Daoy (cell line): Measurements from ENCODE around the gene RNF31. TPM values are rescaled to one million over a fixed set of nuclear protein-coding genes. Genes with fewer than 3 reads are reported as not detected.

ENCODE experiments used
- DNase-seq: peaks from one replicate; pipeline ENCODE4 v3.0.0-alpha.2; 2015; ENCODE audit warnings: low read depth
- total RNA-seq: library from RNA; depleted of rRNA; stranded (reverse); fragments of >200 nt; shearing (Covaris generic); gene quantifications from 2 replicates; pipeline ENCODE4 v1.2.3, GENCODE V29; 2014

Gene RNF31
- total RNA-seq, 1 experiment from 2014 or later, result 49.7 TPM

DNA sequence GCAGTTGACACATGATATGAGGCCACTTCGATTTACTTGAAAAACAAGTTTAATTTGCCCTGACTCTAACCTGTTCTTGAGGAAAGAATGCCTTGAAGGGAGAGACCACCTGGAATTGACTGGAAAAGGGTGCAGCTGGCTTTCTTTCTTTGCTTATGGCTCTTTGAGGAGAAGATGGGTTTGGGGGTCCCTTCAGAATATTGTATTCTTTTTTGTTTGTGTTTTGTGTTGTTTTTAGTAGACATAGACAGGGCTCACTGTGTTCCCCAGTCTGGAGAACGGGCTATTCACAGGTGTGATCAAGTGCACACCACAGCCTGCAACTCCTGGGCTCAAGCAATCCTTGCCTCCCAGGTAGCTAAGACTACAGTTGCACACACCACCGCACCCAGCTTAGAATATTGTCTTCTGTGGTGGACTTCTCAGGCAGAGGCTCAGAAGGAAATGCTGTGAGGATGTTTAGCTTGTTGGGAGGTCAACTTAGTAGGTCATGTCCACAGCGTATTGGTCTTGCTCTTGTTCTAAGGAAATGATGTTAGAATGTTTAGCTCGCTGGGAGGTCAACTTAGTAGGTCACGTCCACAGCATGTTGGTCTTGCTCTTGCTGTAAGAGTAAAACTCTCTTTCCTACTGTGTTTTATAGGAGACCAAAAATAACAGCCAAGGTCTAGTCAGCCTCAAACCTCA lies 31.0 kb upstream of the RNF31 start:
- DNase-seq, result no peak

DNA sequence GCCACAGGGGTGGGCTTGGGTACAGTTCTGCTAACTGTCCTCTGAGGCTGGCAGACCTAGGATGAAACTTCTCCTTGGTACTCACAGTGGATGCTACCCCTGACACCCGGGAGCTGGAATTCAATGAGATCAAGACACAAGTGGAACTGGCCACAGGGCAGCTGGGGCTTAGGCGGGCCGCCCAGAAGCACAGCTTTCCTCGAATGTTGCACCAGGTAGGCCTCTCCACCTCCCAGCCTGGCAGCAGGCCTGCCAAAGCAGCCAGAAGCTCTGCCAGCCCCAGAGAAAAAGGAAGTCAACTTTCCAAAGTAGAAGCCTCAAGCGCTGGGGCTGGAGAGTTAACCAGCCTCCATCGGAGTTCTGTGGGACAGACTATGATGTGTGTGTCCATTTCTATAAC lies 30.1 kb upstream of the RNF31 start:
- DNase-seq, result no peak

DNA sequence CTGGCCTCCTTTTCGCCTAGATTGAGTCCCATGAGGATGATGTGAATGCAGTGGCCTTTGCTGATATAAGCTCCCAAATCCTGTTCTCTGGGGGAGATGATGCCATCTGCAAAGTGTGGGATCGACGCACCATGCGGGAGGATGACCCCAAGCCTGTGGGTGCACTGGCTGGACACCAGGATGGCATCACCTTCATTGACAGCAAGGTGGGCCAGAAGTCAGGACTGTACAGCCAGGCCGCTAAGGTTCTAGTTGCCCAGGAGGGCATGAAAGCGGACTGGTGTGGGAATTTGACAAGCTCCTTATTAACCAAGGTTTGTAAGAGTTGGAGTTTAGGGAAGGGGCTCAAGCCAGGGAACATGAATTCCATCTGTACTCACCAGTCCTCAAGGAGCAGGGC lies 27.6 kb upstream of the RNF31 start:
- DNase-seq, result no peak

DNA sequence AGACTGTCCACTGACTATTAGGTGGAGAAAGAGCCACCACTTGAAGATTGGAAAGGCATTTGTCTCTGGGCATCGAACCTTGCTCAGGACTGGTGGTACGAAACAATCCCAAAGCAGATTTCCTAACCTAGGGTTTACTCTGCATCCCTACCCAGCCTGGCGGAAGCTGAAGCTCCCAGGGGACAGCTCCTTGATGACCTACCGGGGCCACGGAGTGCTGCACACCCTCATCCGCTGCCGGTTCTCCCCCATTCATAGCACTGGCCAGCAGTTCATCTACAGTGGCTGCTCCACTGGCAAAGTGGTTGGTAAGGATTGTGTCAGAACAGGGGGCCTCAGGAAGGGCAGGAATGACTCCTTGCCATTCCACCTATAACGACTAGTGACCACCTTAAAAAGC lies 26.1 kb upstream of the RNF31 start:
- DNase-seq, result no peak

DNA sequence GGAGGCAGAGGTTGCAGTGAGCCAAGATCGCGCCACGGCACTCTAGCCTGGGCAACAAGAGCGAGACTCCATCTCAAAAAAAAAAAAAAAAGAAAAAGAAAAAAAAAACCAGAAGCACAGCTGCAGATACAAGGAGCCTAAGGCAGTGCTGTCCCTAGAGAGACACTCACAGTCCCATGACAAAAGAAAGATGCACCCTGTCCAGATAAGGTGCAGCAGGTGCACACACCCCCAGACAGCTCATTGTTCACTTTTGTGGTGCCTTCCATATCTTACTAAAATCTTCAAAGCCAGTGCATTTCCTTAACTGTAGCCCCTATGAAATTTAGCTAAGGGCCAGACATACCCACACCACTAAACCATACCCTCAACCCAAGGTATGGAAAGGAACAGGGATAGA lies 24.9 kb upstream of the RNF31 start:
- DNase-seq, result no peak

DNA sequence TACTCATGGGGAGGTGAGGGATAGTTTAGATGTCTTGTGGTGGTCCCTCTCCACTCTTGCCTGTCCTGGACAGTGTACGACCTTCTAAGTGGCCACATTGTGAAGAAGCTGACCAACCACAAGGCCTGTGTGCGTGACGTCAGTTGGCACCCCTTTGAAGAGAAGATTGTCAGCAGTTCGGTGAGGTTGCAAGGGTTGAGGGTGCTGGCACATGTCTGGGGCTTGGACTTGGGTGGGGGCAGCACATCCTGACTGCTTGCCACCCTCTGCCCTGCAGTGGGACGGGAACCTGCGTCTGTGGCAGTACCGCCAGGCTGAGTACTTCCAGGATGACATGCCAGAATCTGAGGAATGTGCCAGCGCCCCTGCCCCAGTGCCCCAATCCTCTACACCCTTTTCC lies 24.4 kb upstream of the RNF31 start:
- DNase-seq, result no peak

DNA sequence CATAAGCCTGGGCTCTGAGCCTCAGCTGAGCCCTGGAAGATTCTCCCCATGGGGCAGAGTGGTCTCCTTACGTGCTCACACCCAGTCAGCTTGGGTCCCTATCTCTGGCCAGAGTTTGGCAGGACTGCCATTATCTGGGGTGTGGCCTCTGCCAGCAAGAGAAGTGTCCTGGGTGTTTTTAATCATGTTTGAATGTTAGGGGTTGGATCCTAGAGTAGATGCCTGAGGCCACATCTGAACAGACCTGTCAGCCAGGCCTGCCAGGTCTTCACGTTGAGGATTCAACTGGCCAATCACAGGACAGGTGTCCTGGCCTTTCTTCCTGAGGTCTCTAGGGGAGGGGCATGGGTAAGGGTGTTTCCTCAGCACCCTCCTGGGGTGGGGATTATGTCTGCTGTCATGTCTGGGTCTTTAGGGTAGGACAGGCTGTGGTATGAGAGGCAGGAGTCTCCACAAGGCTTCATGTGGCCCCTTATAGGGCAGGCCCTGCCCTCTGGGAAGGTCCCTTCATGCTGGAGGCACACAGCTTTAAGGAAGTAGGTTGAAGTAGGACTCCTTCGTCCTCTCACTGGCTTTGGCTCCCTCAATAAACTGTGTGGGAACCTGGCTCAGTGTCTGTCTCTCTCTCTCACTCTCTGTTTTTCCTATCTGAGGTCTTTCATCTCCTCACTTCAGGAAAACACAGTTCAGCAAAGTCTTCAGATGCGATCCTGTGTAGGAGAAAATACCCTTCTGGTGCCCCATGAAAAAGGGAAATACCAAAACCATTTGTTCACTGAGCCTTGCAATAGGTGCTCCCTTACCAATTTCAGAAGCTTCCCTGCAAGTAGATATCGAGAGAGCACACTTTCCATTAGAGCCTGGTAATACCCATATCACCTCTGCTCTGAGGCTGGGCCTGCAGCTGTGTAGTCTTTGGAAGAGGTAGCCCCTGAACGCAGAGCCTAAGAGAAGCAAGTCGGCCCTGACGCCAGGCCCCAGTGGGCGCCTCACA lies 23.6 kb upstream of the RNF31 start:
- no peak for DNase-seq

DNA sequence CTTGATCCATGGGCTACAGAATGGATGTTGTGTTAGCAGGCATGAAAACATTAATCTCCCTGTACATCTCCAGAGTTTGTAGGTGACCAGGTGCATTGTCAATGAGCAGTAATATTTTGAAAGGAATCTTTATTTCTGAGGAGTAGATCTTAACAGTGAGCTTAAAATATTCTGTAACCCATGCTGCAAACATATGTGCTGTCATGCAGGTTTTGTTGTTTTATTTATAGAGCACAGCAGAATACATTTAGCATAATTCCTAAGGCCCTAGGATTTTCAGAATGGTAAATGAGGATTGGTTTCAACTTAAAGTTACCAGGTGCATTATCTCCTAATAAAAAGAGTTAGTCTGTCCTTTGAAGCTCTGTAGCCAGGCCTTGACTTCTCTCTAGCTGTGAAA lies 20.4 kb upstream of the RNF31 start:
- DNase-seq, result no peak

DNA sequence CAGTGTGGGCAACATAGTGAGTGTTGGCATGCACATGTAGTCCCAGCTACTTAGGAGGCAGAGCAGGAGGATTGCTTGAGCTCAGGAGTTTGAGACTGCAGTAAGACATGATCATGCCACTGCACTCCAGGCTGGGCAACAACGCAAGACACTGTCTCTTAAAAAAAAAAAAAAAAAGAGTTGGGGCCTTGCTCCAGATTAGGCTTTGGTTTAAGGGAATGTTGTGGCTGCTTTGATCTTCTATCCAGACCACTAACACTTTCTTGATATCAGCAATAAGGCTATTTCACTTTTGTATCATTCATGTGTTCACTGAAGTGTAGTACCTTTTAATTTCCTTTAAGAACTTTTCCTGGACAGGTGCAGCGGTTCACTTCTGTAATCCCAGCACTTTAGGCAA lies 19.6 kb upstream of the RNF31 start:
- no peak for DNase-seq

DNA sequence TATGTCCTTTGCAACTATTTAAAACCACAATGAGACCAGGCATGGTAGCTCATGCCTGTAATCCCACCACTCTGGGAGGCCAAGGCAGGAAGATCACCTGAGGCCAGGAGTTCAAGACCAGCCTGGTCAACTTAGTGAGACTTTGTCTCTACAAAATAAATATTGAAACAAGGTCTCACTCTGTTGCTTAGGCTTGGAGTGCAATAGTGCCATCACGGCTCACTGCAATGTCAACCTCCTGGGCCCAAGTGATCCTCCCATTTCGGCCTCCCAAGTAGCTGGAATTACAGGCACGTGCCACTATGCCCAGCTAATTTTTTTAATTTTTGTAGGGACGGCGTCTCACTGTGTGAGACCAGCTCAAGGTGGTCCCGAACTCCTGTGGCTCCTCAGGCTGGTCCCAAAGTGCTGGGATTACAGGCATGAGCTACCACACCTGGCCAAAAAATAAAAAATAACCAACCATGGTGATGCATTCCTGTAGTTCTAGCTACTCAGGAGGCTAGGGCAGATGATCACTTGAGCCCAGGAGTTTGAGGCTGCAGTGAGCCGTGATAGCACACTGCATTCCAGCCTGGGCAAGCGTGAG lies 17.8 kb upstream of the RNF31 start:
- no peak for DNase-seq

DNA sequence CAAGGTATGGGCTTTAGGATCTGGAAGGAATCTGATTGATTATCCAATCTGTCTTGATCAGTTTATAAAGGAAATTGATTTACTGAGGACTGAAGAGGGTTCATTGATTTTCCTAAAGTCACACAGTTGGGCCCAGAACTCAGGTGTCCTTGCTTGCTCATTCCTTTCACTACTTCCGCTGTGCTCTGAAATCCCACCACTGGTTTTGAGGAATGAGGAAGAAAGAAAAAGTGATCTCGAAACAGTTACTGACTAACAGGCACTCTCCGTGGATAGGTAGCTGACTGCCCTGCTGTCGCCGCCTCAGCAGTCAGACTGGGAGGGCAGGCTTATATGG lies 16.9 kb upstream of the RNF31 start, which contains the start of gene FITM1:
Gene FITM1, plus strand, starts transcription at position 280 of the 337 bp plus-strand sequence. CDS start 905 bp downstream, outside the sequence.
- DNase-seq, result no peak

DNA sequence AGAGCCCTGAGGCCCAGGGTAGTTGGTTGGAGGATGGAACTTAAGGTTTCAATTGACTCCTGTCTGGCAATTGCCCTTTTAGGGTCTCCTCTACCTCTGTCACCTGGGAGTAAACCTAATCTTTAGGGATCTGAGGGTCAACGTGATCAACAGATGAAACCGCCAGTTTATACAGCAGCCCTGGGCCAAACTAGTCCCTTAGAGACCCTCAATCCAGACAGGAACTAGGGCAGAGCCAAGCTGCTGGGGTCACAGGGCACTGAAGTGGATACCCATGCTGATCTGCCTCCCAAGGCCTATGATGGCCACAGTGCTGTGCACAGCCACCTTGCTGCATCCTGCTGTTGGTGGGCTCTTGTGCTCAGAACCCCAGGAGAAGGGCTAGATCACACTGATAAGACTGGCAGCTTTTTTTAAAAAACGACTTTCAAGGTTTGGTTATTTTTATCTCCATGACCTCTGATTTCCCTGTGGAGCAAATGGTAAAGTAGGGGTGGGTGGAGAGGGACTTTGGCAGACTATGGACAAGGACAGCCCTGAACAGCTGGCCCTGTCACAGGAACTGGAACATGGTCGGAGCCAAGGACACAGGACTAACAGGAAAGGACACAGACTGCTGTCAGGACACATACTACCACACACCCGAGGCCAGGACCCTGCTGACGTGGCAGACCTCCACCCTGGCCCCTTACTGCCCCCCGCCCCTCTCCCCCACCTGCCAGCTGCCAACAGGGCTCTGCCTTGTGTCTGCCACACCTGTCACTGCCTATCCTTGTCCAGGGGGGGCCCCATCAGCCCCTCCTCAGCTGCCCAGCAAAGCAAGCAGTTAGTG lies 16.4 kb upstream of the RNF31 start:
- DNase-seq, result no peak

DNA sequence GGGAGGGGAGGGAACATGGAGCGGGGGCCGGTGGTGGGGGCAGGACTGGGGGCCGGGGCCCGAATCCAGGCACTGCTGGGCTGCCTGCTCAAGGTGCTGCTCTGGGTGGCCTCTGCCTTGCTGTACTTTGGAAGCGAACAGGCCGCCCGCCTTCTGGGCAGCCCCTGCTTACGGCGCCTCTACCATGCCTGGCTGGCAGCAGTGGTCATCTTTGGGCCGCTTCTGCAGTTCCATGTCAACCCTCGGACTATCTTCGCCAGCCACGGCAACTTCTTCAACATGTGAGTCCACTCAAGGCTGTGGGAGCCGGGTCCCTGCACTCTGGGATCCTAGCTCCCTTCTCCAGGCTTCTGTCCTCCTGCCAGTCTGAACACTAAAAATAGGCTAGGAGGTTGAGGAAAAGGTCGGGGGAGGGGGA lies 15.7 kb upstream of the RNF31 start:
- DNase-seq, result no peak

DNA sequence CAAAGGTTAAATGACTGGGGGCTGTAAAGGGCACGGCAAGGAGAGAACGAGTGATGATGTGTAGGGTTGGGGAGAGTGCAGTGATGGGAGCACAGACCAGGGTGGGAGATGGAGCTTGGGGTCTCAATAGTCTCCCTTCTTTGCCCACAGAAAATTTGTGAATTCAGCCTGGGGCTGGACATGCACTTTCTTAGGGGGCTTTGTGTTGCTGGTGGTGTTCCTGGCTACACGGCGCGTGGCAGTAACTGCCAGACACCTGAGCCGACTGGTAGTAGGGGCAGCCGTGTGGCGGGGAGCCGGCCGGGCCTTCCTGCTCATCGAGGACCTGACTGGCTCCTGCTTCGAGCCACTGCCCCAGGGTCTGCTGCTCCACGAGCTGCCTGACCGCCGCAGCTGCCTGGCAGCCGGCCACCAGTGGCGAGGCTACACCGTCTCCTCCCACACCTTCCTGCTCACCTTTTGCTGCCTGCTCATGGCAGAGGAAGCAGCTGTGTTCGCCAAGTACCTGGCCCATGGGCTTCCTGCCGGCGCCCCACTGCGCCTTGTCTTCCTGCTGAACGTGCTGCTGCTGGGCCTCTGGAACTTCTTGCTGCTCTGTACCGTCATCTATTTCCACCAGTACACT lies 15.1 kb upstream of the RNF31 start:
- no peak for DNase-seq

DNA sequence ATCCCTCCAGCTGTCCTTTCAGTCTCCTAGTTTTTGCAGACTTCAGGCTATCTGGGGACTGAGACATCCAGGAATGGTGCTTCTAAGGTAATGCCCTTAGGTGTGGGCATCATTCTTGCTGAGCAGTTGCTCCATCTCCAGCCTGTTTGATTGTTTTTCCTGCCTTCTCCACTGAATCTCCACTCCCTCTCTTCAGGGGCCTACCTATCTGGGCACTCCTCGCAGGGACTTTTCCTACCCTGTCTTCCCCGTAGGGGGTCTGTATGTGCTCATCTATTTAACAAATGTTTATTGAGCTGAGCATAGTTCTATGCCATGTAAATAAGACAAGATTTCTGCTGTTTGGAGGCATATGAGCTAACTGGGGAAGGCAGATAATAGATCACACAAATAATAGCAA lies 14.3 kb upstream of the RNF31 start:
- DNase-seq, result no peak

DNA sequence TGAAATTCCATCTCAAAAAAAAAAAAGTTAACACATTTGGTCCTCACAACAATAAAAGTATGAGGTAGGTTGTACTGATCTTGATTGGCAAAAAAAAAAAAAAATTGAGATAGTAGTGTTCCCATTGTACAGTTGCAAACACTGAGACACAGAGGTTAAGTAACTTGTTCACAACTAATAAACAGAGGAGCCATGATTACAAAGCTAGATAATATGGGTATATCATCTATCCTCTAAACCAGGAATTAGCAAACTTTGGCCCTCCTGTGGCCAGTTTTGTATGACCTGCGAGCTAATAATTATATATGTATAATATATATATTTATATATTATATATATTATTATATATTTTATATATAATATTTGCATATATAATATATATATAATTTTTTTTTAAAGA lies 13.6 kb upstream of the RNF31 start:
- no peak for DNase-seq

DNA sequence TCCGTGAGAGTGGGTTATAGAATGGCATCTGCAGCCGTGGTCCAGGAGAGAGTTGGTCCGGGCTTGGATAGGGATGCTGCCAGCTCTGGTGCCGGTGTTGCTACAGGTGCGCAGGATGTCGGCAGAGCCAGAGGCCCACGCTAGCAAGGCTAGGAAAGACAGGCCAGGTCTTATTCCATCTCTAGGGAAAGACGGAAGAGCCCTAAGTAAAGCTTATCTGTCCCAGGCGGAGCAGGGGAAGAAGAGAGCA lies 11.8 kb upstream of the RNF31 start:
- DNase-seq, result no peak

DNA sequence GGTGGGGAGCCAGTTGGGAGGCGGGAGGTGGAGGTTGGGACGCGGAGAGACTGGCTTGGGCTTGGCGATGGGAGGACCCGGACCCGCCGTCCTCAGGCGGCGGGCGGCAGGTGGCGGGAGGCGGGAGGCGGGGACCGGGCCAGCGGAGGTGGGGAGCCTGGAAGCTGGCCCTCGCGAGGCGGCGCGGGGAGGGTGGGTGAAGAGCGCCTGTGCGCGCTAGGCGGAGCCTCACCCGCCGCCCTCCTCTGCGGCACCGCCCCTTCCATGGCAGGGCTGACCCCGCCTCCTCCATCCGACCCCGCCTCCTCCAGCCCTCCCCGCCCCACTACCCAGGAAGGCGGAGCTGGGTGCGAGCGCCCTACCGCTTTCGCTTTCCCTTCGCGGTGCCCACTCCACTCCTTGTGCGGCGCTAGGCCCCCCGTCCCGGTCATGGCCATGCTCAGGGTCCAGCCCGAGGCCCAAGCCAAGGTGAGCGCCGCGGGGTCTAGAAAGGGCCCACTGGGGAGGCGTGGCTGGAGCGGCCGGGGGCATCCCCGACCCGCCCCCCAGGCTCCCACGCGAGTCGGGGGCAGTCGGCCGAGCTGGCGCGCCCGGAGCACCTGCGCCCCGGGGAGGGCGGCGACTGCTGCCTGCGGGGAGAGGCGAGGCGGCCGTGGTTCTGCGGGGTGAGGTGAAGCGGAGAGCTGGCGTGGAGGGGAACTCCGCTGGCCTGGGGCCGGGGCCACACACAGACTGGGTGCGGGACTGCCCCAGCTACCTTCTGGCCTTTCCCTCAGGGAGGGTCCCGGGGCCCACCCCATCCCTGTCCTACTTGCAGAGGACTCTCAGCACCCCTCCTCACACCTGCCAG lies 11.2 kb upstream of the RNF31 start, which contains the start of gene PSME1:
Gene PSME1, plus strand, starts transcription at position 361 of the 850 bp plus-strand sequence. Its CDS starts 69 bp downstream, at position 430.
- DNase-seq, result peak; percentile 97

DNA sequence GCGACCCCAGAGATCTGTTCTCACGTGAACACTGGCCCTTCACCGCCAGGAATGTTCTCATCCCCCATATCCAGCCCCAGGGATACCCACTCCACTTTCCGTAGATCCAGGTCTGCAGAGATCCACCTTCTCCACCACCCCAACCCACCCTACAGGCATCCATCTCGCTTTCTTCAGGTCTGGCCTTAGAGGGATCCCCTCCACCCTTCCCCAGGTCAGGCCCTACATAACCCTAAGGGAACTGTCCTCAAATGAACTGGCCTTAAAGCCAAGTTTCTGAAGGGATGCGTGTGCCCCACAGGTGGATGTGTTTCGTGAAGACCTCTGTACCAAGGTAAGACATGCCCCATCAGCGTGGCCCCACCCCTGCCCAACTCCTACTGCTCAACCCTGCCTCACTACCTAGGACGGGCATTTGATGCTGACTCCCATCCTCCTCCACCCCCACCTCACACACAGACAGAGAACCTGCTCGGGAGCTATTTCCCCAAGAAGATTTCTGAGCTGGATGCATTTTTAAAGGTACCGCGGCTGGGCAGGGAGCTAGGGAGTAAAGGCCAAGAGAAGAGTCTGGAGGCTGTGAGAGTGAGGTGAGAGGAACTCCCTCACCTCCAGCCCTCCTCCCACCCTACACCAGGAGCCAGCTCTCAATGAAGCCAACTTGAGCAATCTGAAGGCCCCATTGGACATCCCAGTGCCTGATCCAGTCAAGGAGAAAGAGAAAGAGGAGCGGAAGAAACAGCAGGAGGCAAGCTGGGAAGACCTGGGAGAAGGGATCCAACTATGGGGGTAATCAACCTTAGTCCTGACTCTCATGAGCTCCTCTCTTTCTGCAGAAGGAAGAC lies 10.4 kb upstream of the RNF31 start:
- DNase-seq, result no peak
